Measurements from ENCODE around the gene DNM3. TPM values are rescaled to one million over a fixed set of nuclear protein-coding genes. Genes with fewer than 3 reads are reported as not detected.

DNM3 gene
- total and polyA plus RNA-seq, 2 of the 8 experiments (the other 6 are each of a cell fraction or from before 2014, with no cell fraction given), result 2.0 to 8.5 TPM

GRCh38 chr1:172215006-172215405, 373.7 kb downstream of the DNM3 start (continued):
- no peak for TF ChIP-seq PHF8 (conservative IDR thresholded peaks at IDR 0.05; ENCODE audit: low read depth, low read length)
- no peak for TF ChIP-seq CEBPB (IDR thresholded peaks at IDR 0.05; ENCODE audit: low read depth, low read length)

Data from H1 (cell line).